ENCODE results near the gene ARMH3. TPM values are rescaled to one million over a fixed set of nuclear protein-coding genes. Genes with fewer than 3 reads are reported as not detected.

The ARMH3 gene
- total and polyA plus RNA-seq, 8 donors: 7.5 to 15.8 (median 10.7) TPM

DNA sequence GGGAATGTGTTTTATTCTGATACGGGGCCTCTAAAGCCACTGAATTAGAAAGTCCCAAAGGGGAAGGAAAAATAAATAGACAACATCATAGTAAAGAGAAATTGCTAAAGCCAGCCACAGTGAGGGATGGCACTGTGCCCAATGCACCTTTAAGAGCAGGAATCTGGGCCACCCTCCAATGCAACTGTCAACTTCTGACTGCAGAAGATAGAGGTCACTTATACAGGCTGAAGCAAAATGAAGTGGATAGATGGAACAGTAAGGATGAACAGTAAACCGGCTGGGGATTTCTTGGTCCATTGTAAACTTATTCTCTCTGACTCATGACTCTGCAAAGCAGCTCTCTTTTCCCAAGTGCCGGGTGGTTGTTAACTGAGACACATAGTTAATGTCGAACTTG is 158.3 kb downstream of the ARMH3 start:
- no peak overlapping the region for H3K27ac ChIP-seq
- H3K36me3 ChIP-seq: no peaks in the 10 kb centered on the region
- no peak overlapping the region for H3K4me3 ChIP-seq
- intact Hi-C loops (cut with DNase I): no loop called here
- ATAC-seq: peak in 3 of 4 donors; percentile 69 to 76 (median 73)
- no peak for FAIRE-seq
- no peaks in the 10 kb centered on the region for H3K9me3 ChIP-seq
- TF ChIP-seq CTCF (IDR thresholded peaks at IDR 0.05): no peak
- no peaks in the 10 kb centered on the region for H3K27me3 ChIP-seq
- WGBS, 2 donors: 17 to 28% methylated on average over 4 of the region's 4 CpGs
- peak in 4 of 6 donors; percentile 4 to 34 (median 19) for DNase-seq
- H3K4me1 ChIP-seq: peaks cover 0 to 7% (median 0%) of the 10 kb centered on the region in 3 donors

DNA sequence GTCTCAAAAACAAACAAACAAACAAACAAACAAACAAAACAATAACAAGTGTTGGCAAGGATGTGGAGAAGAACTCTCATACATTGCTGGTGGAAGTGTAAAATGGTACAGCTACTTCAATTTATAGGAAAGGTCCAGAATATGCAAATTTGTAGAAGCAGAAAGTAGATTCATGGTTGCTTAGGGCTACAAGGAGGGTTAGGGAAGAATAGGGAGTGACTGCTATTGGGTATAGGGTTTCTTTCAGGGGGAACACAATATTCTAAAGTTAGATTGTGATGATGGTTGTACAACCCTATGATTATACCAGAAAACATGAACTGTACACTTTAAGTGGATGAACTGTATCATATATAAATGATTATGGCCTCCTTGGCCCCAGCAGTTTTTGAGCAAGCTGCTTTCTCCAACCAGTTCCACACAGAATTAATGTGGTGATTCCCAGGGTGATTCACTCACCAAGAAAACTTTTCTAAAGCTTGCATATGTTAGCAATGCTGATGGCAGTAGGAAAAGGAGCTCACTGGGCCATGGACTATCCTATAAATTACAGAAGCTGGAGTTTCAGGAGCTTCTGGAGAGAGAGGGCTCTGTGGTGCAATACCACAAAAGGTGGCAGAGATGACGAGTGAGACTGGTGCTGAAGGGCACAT is 159.6 kb downstream of the ARMH3 start:
- no peak for ATAC-seq
- 90 to 91% methylated on average over 1 of the region's 1 CpG for WGBS, 2 donors
- no peaks in the 10 kb centered on the region for H3K9me3 ChIP-seq
- no peaks in the 10 kb centered on the region for H3K27me3 ChIP-seq
- intact Hi-C loops (cut with DNase I): no loop called here
- no peaks in the 10 kb centered on the region for H3K36me3 ChIP-seq
- no peak overlapping the region for H3K4me3 ChIP-seq
- H3K4me1 ChIP-seq: peaks cover 0 to 7% (median 0%) of the 10 kb centered on the region in 3 donors
- DNase-seq: no peak
- no peak for TF ChIP-seq CTCF (IDR thresholded peaks at IDR 0.05)
- FAIRE-seq: no peak
- H3K27ac ChIP-seq: no peak overlapping the region

GRCh38 chr10:101895781-101896180 is 160.2 kb downstream of the ARMH3 start:
- H3K36me3 ChIP-seq: no peaks in the 10 kb centered on the region
- intact Hi-C loops (cut with DNase I): no loop called here
- DNase-seq: no peak

GRCh38 chr10:101894742-101895141 is 161.2 kb downstream of the ARMH3 start:
- no peaks in the 10 kb centered on the region for H3K27me3 ChIP-seq
- ATAC-seq (no peak), DNase-seq (no peak), FAIRE-seq (no peak)
- no peak overlapping the region for H3K27ac ChIP-seq
- no peak overlapping the region for H3K4me3 ChIP-seq
- peaks cover 0 to 7% (median 0%) of the 10 kb centered on the region in 3 donors for H3K4me1 ChIP-seq
- intact Hi-C loops (cut with DNase I): no loop called here
- no peaks in the 10 kb centered on the region for H3K9me3 ChIP-seq
- H3K36me3 ChIP-seq: no peaks in the 10 kb centered on the region
- 79 to 86% methylated on average over 3 of the region's 3 CpGs for WGBS, 2 donors
- no peak for TF ChIP-seq CTCF (IDR thresholded peaks at IDR 0.05)

More at GRCh38 chr10:101895781-101896180, 160.2 kb downstream of the ARMH3 start:
- FAIRE-seq (no peak), ATAC-seq (no peak)
- peaks cover 0 to 7% (median 0%) of the 10 kb centered on the region in 3 donors for H3K4me1 ChIP-seq
- 96 to 97% methylated on average over 4 of the region's 4 CpGs for WGBS, 2 donors
- H3K4me3 ChIP-seq: no peak overlapping the region
- no peaks in the 10 kb centered on the region for H3K27me3 ChIP-seq
- no peak overlapping the region for H3K27ac ChIP-seq
- no peak for TF ChIP-seq CTCF (IDR thresholded peaks at IDR 0.05)
- H3K9me3 ChIP-seq: no peaks in the 10 kb centered on the region

GRCh38 chr10:101894266-101894665 is 161.7 kb downstream of the ARMH3 start:
- 83 to 84% methylated on average over 6 of the region's 6 CpGs for WGBS, 2 donors
- no peak for FAIRE-seq
- Histone ChIP-seq H3K4me1 (peaks cover 0 to 7% (median 0%) of the 10 kb centered on the region in 3 donors), H3K36me3 (no peaks in the 10 kb centered on the region), H3K27ac (no peak overlapping the region), H3K4me3 (no peak overlapping the region), H3K9me3 (no peaks in the 10 kb centered on the region), H3K27me3 (no peaks in the 10 kb centered on the region)
- DNase-seq: no peak
- intact Hi-C loops (cut with DNase I): no loop called here
- ATAC-seq: no peak
- TF ChIP-seq CTCF (IDR thresholded peaks at IDR 0.05): no peak
